Activated CD8-positive, alpha-beta memory T cell treated with anti-CD3 and anti-CD28 coated beads, Interleukin-2, amount 50 U/mL, for 4 hours (primary cell): ENCODE data around the gene ATRX.
"Not testable (repeated sequence)": the region's sequence is repeated elsewhere in the genome, so short reads cannot be mapped to it uniquely, and the experiment has no call there.

Experiments used
- DNase-seq: peaks from one replicate; pipeline ENCODE4 v3.0.0-alpha.2; 2020

The ATRX gene

GRCh38 chrX:77603635-77604336 is 182.2 kb downstream of the ATRX start:
- no peak for DNase-seq

DNA sequence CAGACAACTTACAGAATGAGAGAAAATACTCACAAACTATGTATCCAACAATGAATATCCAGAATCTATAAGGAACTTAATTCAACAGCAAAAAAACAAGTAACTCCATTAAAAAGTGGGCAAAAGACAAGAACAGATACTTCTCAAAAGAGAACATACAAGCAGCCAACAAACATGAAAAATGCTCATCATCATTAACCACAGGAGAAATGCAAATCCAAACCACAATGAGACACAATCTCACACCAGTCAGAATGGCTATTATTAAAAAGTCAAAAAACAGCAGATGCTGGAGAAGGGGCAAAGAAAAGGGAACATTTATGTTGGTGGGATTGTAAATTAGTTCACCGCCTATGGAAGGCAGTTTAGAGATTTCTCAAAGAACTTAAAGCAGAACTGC is 188.5 kb downstream of the ATRX start:
- no peak for DNase-seq

- no peak for DNase-seq
These were observed 188.9 kb downstream of the ATRX start for GRCh38 chrX:77597090-77597489.

DNA sequence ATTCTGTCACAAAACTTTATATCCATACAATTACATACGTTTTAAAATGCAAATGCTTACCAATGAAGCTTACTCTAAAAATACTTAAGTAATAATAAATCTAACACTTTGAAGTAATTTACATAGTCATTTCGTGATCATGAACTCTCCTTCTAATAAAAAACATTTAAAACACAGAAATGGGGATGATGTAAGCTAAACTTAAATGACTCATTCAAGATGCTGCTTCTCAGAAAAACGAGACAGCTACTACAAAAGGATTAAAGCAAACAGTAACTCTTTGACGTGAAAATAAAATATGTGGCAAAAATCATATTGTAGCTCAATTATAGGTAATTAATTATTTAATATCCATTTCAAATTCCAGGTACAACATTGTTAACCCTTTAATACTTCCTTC is 190.2 kb downstream of the ATRX start:
- no peak for DNase-seq

DNA sequence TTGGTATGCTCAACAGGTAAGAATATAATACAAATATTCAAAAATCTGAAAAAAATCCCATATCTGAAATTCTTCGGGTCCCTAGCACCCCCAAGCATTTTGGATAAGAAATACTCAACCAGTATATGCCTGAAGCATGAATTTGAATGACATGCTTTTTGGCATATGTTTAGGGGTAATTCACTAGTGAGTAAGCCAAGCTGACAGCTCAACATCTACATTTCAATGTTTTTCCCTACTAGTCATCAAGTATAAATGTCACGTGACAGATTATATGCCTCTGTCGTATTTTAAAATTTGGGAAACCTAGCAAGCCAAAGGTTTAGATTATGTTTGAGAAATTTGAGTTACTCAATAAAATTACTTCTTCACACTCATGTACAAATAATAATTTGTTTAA is 213.7 kb downstream of the ATRX start:
- DNase-seq: no peak

DNA sequence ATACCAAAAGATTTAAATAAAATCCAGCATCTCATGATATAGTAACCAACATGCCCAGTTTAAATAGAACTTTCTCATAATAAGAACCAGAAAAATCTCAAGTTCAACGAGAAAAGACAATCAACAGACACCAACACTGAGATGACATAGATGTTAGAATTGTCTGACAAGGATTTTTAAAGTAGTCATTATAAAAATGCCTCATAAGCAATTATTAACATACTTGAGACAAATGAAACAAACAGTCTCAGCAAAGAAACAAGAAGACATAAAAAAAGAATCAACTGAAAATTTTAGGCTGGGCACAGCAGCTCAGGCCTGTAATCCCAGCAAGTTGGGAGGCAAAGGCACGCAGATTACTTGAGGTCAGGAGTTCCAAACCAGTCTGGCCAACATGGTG is 220.7 kb downstream of the ATRX start:
- no peak for DNase-seq

DNA sequence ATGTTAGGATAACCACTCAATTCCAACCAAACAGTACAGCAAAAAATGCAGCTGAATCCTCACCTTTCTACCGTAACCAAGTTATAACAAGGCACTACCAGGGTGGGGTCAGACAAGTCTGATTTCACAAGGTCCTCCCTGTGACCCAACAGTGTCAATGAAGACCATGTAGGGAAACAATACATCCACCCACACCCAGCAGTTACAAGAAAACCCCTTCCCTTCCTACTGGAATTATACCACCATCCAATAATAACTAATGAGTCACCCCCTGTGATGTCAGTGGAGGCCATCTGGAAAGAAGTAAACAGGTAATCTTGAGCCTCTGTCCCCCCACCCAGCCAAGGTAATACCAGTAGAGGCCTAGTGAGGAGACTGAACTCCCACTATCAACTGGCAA is 221.2 kb downstream of the ATRX start:
- no peak for DNase-seq

- DNase-seq: no peak
These were observed 224.6 kb downstream of the ATRX start for GRCh38 chrX:77561372-77561771.

- DNase-seq: no peak
These were observed 229.7 kb downstream of the ATRX start for GRCh38 chrX:77556276-77556675.

DNA sequence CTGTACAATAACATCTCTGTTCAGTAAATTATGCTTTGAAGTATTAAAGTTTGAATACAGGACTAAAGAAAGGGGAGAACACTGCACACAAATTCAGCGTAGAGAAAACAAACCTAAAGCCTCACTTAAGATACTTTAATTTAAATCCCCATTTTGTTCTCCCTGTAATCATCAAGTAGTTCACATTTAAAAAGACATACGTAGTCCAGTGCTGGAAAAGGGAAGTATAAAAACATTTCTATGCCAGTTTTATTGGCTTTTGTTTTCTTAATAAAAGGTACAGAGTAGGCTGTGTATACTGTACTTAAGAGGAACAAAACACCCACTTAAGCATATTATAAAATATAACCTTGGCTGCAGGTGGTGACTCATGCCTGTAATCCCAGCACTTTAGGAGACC is 237.3 kb downstream of the ATRX start:
- DNase-seq: no peak

DNA sequence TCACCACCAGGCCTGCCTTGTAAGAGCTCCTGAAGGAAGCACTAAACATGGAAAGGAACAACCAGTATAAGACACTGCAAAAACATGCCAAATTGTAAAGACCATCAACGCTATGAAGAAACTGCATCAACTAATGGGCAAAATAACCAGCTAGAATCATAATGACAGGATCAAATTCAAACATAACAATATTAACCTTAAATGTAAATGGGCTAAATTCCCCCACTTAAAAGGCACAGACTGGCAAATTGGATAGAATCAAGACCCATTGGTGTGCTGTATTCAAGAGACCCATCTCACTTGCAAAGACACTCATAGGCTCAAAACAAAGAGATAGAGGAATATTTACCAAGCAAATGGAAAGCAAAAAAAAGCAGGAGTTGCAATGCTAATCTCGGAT is 246.2 kb downstream of the ATRX start:
- DNase-seq: not testable (repeated sequence)

DNA sequence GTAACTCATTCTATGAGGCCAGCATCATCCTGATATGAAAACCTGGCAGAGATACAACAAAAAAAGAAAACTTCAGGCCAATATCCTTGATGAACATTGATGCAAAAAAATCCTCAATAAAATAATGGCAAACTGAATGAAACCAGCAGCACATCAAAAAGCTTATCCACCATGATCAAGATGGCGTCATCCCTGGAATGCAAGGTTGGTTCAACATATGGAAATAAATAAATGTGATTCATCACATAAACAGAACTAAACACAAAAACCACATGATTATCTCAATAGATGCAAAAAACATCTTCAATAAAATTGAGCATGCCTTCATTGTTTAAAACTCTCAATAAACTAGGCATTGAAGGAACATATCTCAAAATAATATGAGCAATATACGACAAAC is 254.8 kb downstream of the ATRX start:
- DNase-seq: not testable (repeated sequence)

- DNase-seq: no peak
These were observed 258.0 kb downstream of the ATRX start for GRCh38 chrX:77528034-77528433.

- DNase-seq: no peak
These were observed 258.6 kb downstream of the ATRX start for GRCh38 chrX:77527233-77528001.

- DNase-seq: no peak
These were observed 266.3 kb downstream of the ATRX start for GRCh38 chrX:77519765-77520164.

GRCh38 chrX:77514177-77514576 is 271.8 kb downstream of the ATRX start:
- DNase-seq: no peak

DNA sequence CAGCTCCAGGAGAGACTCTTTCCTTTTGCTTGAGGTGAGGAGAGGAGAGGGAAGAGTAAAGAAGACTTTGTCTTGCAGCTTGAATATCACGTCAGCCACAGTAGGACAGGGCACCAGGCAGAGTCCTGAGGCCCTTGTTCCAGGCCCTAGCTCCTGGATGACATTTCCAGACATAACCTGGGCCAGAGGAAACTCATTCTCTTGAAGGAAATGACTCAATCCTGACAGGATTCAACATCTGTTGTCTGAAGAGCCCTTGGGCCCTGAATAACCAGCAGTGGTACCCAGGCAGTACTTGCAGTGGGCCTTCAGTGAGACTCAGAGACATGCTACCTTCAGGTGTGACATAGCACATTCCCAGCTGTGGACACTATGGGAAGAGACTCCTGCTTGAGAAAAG is 276.0 kb downstream of the ATRX start:
- DNase-seq: no peak

DNA sequence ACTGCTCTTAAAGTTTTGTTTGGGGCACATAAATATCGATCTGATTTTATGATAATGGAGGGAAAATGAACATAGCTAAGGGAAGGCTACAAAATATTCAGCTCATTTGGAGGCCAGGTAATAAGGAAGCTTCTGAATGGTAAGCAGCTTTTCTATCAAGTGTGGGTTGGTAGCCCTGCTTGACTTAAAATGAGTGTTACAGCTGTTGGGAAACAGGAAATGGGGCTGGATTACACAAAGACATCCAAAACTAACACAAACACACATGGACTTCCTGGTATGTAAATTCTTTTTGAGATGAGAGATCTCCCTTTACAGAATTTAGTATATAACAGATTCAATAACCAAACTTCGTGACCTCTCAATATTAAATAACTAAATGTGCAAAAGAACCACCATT is 280.8 kb downstream of the ATRX start:
- DNase-seq: no peak

GRCh38 chrX:77502951-77503525 is 283.0 kb downstream of the ATRX start:
- DNase-seq: no peak

DNA sequence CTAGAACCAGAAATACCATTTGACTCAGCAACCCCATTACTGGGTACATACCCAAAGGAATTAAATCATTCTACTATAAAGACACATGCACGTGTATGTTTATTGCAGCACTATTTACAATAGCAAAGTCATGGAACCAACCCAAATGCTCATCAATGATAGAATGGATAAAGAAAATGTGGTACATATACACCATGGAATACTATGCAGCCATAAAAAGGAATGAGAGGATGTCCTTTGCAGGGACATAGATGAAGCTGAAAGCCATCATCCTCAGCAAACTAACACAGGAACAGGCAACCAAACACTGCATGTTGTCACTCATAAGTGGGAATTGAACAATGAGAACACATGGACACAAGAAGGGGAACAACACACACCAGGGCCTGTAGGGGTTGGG is 285.9 kb downstream of the ATRX start:
- not testable (repeated sequence) for DNase-seq

DNA sequence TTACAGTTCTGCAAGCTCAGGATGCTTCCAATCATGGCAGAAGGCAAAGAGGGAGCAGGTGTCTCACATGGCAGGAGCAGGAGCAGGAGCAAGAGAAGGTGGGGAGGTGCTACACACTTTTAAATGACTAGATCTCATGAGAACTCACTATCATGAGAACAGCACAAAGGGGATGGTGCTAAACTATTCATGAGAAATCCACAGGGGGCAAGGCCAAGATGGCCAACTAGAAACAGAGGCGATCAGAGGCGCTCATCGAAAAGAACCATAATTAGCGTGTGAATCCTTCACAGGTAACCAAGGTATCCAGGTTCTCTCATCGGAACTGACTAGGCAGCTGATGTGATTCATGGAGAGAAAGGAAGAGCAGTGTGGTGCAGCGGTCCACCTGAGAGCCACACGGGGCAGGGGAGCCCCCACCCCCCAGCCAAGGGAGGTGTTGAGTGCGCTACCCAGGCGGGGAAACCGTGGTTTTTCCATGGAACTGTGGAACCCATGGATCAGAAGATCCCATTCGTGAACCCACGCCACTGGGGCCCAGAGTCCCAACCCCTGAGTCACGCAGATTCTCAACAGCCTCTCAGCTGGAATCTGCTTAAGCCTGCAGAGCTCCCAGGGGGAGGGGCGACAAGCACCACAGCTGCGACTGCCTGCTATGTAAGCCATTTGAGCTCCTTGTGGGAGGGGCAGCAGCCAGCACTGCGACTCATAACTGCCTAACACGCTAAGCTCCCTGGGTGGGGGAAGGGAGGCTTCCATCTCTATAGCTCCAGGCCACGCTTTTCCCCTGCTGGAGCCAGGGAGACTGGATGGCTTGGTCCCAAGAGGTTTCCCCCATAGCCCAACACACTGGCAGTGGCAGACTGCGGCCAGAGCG is 292.1 kb downstream of the ATRX start:
- DNase-seq: no peak

GRCh38 chrX:77484045-77484444 is 302.0 kb downstream of the ATRX start:
- DNase-seq: no peak

DNA sequence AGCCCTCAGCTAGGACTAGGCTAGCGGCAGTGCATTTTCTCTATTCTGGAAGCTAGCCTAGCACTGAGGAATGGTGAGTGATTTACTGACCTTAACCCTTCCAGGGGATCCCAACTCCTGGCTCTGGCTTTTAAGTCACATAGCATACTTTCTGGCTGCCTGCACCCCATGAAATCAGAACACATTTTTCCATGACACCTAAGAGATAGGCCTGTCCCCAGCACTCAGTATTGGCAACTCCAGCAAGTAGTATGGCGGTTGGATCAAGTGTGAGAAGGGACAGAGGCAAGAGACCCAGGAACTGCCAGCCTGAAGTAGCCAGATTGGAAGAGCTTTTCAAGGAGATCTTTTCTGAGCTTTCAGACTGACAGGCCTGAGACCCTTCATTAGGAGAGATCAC is 330.6 kb downstream of the ATRX start:
- no peak for DNase-seq
